ENCODE data around the gene CKS1B.
"Not testable (repeated sequence)": the region's sequence is repeated elsewhere in the genome, so short reads cannot be mapped to it uniquely, and the experiment has no call there.

Gene CKS1B

GRCh38 chr1:154988058-154988954 lies 13.8 kb downstream of the CKS1B start:
- DNase-seq: peak in 1 of 2 donors; percentile 19

DNA sequence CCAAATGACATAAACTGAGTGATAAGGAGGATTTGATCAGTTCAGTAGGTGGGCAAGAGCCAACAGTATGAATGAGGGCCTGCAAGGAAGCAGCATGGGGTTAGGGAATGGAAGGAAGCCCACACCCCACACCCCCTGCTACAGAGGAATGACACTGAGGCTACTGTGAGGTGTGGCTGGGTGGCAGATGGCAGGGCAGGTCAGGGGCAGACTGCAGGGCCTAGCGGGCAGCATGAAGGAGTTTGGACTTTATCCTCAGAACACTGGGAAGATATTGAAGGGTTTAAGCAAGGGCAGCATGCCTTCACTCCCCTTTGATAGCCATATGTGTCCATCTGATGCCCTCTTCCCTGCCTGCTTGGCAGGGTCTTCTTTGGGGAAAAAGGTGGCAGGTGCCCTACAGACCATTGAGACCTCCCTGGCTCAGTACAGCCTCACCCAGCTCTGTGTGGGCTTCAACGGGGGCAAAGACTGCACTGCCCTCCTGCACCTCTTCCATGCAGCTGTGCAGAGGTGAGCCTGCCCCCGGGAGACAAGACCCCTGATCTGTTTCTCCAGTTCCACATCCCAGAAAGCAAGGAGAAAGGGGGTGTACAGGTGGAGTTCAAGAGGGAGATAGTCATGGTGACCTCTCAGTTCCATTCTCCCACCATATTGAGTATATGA lies 14.8 kb downstream of the CKS1B start:
- DNase-seq: no peak

DNA sequence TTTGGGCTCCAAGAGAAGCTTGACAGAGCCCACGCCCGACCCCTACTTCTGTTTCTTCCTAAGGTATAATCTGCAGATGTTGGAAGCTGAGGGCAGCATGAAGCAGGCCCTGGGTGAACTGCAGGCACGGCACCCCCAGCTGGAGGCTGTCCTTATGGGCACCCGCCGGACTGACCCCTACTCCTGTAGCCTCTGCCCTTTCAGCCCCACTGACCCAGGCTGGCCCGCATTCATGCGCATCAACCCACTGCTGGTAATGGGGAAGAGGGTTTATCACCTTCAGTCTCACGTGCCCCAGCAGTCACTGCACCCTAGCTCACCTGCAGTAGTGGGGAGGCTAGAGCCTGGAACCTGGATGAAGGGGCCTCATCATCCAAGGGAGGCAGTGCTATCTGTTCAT lies 15.8 kb downstream of the CKS1B start:
- DNase-seq: no peak

DNA sequence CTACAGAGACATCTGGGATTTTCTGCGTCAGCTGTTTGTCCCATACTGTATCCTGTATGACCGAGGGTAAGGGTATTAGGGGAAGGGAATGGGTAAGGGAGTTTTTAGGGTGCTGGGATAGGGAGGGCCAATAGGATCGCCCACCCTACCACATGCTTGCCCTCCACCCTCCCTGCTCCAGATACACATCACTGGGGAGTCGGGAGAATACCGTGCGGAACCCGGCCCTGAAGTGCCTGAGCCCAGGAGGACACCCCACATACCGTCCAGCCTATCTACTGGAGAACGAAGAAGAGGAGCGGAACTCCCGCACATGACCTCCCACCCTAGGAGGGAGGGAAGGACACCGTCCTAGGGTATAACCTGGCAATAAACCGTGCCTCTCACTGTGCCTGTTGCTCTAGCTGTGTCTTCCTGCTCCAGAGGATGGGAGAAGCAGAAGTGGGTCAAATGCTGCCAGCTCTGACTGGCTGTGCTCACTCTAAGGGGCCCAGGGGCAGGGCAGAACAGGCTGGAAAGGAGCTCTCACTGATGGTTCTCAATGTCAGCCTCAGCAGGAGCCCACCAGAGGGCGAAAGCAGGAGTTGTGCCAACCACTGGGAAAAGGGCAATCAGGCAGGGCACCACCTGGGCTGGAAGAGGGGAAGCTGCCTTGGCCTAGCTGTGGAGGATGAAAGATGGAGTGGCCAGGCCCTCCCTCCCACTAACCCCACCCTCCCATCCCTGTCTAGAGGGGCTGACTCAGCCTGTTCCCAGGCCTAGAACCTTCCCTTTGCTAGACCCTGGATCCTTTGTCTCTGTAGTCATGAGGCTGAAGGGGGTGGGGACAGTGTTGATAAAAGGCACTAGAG lies 18.5 kb downstream of the CKS1B start:
- DNase-seq: no peak

GRCh38 chr1:154993572-154994268 lies 19.2 kb downstream of the CKS1B start, which contains the start of gene LENEP:
TSS of gene LENEP (plus strand) at chr1:154993586. CDS start at chr1:154993608, 22 bp downstream.
- DNase-seq: no peak

DNA sequence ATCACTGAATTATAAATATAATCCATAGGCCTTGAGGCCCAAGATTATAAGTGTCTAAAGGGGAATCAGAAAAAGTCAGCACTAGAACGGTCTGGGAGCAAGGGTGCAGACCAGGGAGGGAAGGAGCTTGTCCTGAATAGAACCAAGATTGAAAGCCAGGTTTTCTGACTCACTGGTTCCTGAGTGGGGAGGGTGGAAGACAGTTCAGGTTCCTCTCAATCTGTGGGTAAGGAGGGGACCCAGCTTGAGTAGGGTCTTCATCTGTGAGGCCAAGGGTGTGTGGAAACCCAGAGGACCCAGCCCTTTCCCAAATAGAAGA lies 19.7 kb downstream of the CKS1B start:
- no peak for DNase-seq

DNA sequence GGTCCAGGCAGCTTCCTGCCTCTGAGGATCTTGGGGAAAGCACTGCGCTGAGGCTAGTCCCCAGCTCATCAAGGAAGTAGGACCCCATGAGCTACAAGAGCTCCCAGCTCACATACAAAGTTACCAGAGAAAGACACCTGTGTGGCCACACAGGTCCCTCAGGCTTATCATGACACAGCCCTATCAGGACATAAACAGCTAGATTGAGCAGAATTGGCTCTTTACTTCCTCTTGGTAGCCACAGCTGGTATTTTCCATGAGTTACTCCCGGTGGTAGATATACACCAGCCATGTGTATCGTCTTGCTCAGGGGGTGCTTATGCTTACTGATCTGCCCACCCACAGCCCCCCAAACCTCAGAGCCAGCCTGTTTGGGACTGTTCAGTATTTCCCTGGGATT lies 20.1 kb downstream of the CKS1B start:
- DNase-seq: no peak

DNA sequence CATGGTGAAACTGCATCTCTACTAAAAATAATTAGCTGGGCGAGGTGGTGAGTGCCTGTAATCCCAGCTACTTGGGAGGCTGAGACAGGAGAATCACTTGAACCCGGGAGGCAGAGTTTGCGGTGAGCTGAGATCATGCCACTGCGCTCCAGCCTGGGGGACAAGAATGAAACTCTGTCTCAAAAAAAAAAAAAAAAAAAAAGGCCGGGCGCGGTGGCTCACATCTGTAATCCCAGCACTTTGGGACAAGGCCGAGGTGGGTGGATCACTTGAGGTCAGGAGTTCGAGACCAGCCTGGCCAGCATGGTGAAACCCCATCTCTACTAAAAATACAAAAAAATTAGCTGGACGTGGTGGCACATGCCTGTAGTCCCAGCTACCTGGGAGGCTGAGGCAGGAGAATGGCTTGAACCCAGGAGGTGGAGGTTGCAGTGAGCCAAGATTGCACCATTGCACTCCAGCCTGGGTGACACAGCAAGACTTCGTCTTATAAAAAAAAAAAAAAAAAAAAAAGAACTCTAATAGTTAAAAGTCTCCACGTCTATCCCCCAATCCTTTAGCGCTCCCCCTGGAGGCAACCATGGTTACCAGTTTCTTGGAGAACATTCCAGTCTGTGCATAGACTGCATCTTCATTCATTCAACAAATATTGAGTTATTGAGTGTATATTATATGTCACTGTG lies 21.0 kb downstream of the CKS1B start:
- not testable (repeated sequence) for DNase-seq

DNA sequence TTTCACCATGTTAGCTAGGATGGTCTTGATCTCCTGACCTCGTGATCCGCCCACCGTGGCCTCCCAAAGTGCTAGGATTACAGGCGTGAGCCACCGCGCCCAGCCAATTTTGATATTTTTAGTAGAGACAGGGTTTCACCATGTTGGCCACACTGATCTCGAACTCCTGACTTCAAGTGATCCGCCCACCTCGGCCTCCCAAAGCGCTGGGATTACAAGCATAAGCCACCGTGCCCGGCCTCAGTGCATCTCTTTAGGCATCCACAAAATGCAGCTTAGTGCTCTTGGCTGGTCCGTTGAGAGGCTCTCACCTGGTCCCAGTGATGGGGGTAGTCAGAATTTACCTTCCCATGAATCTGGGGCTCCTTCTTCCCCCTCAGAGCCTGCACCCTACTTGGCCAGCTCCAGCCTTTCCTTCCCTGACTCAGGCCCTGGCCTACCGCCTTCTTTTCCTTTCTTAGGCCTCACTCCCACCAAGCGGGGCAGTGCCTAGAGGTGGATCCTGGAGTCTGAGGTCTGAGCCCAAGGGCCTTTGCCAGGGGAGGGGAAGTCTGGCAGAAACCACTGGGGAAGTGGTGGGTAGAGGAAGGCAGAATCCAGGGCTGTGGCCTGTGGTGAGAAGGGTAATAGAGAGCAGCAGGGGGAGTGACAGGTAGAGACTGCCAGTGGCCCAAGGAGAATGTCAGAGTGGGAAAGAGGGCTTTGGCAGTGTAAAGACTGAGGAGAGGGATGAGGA lies 22.7 kb downstream of the CKS1B start:
- DNase-seq: no peak

DNA sequence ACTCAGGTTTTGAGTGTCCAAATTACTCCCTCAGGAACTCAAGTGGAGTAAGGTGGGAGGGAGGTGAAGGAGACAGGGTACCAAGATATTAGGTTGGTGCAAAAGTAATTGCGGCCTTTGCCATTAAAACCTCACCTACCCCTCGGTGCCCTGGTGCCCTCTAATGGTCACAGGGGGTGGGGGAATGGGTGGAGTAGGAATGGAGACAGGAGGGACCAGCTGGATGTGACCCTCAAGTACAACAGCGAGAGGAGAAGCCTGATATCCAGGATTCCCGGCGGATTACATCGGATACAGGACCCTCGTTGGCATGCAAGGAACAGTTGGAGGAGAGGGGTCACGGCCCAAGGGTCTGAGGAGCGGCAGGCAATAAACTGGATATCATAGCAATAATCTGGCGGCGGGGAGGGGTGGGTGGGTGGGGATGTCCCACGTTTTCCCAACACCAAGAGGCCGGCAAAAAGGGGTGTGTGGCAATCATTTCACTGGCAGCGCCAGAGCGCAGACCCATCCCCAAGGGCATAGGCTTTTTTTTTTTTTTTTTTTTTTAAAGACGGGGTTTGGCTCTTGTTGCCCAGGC lies 23.8 kb downstream of the CKS1B start:
- no peak for DNase-seq

GRCh38 chr1:154998818-154999570 lies 24.5 kb downstream of the CKS1B start:
- DNase-seq: peak; percentile 80 to 86

DNA sequence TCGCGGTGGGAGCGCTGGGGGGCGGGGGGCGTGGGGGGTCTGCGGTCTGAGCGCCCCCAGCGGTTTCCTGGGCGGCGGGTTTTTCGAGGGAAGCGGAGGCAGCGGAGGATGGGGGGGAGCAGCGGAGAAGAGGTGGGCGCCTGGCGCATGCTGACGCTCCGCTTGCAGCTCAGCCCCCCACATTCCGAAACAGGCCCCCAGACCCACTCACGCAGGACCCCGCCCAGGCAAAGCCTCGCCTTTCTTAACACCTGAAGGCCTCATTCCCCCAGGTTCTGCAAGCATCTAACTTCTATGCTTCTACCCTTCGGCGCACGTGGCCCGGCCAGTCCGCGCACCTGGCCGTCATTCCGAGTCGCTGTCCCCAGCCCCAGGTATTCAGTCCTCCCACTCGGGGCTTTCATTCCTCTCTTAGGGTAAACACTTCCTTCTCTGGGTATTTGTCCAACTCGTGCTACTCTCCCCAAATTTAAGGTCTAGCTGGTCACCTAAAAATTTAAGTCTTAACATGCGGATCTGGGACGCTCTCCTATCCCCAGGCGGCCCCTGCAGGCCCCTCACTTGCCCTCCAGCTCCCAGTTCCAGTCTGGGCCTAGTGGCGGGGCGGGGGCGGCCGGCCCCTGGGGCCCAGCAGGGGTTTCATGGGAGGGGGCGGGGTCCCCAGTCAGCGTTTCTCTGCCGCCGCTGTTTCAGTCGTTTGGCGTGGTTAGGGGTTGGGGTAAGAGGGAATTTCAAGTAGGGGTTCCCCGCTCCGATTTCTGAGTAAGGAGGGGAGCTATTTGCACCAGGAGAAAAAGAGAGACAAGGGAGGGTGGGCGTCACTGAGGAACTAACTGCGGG lies 25.3 kb downstream of the CKS1B start:
- DNase-seq: peak; percentile 66 to 81

- DNase-seq: peak in 1 of 2 donors; percentile 53
These were observed 25.9 kb downstream of the CKS1B start for GRCh38 chr1:155000411-155000725.

DNA sequence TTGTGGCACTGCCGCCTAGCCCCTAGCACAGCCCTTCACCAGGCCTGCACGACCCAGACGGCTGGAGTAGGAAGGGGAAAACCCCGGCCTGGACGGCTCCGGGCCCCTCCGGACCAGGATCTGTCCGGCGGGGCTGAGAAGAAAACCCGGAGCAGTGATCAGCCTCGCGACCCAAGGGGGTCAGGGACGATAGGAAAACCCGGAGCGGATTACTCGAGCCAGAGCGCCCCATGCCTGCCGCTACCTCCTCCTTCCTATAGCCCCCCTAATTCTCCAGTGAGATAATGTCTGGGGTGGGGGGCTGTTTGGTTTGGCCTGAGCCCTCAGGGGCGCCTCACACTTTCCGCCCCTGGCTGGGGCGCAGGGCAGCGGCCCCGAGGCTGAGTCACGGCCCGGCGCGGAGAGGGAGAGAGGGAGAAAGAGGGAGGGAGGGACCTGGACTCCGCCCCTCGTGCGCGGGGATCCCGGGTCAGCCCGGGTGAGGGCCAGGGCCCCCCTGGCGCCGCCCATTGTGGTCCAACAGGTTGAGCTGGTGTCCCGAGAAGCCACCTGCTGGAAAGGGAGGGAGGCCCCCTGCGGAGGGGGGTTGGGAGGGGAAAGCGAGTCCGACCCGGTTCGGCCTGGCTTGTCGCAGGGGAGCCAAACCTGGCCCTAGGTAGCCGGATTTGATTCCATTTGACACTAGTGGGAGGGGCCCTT lies 26.4 kb downstream of the CKS1B start:
- DNase-seq: peak; percentile 81 to 90

GRCh38 chr1:155001425-155001674 lies 26.9 kb downstream of the CKS1B start:
- no peak for DNase-seq

GRCh38 chr1:155001675-155002463 lies 27.4 kb downstream of the CKS1B start:
- DNase-seq: peak; percentile 99

- no peak for DNase-seq
These were observed 28.2 kb downstream of the CKS1B start, which contains the start of gene ZBTB7B for GRCh38 chr1:155002464-155003226. TSS of gene ZBTB7B (plus strand) at chr1:155002802. CDS start at chr1:155014661, 11,859 bp downstream.
